Neural progenitor cell (in vitro differentiated cells): ENCODE measurements around the gene DXO.

ENCODE experiments used
- CTCF ChIP-seq: fragments of 200-600 bp; sonication (generic); IDR thresholded peaks from 2 replicates; pipeline ENCODE4 v1.5.1; 2017; ENCODE audit warnings: antibody characterized with exemption, mild to moderate bottlenecking
- EZH2 ChIP-seq: fragments of 200-600 bp; sonication (generic); IDR thresholded peaks from 2 replicates; pipeline ENCODE4 v1.6.1; 2017; ENCODE audit warnings: antibody characterized with exemption, mild to moderate bottlenecking, moderate library complexity

- no peak for TF ChIP-seq EZH2
- TF ChIP-seq CTCF = no peak
Observed at GRCh38 chr6:31970604-31971271, 1.2 kb downstream of the DXO start.
